ENCODE data around the gene ADARB2.
"Not testable (repeated sequence)": the region's sequence is repeated elsewhere in the genome, so short reads cannot be mapped to it uniquely, and the experiment has no call there.

Gene ADARB2

DNA sequence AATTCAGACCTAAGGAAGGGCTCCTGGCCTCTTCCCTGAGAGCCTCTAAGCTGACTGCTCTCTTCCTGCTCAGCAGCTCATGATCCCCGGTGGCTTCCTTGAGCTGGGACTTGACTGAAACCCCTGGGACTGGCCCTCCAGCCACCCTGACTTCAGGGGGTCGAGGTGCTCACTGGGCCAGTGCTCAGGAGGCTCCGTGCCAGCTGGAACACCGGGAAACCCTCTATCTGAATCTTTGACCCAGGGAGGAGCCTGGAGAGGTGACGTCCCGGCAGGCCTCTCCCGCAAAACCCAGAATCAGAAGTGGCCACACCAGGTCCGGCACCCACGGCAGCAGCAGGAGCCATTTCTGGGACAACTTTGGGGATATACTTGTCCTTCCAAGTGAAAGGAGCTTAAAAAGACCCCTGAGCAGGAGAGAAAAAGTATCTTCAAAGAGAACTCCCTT is 570.5 kb downstream of the ADARB2 start:
- DNase-seq (ENCODE audit: low spot score) (no peak), FAIRE-seq (no peak)

DNA sequence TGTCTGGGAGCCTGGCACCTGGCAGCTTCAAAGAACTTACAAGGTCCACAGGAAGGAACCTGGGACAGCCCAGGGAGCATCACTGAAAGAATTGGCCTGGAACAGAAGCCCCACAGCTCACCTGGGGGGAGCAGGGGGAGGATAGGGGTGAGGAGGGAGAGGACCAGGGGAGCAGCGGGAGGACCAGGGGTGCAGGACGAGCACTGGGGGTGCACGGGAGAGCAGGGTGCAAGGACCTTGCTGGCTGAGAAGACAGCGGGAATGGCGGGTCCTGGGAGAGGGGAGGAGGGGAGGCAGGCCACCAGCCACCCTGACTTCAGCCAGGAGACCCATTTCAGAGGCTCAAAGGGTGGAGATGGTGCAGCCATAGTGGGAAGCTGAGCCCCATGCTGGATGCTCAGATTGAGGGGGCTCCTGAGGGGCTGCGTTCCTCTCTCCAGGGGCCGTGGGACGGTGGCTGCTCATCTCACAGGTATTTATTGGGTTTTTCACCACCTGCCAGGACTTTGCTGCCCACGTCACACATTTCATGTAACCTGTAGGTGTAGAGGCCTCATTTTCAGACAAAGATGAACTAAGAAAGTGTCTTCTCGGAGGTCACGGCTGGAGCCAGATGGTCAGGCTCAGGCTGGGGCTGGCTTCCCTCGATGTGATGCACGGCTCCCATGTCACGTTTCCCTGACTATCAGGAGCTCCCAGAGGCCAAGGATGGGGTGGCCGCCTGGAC is 571.1 kb downstream of the ADARB2 start:
- DNase-seq (ENCODE audit: low spot score) (no peak), FAIRE-seq (no peak)

GRCh38 chr10:1163831-1164230 is 573.5 kb downstream of the ADARB2 start:
- DNase-seq (ENCODE audit: low spot score) (no peak), FAIRE-seq (no peak)

DNA sequence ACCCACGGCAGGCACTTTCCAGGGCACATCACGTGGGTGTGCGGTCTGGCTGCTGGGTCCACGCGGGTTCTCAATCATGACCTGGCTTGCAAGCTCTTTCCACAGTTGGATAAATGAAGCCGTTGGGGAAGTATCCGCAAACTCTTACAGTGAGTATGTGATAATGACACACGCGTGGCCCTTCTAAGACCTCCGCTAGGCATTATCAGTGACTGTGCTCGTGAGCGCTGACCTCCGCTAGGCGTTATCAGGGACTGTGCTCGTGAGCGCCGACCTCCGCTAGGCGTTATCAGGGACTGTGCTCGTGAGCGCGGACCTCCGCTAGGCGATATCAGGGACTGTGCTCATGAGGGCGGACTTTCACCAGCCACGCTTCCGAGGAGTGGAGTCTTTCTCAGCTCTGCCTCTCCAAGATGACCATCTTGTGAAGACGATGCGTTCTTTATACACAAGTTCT is 574.1 kb downstream of the ADARB2 start:
- no peak for FAIRE-seq
- DNase-seq (ENCODE audit: low spot score) = no peak

GRCh38 chr10:1162481-1163203 is 574.7 kb downstream of the ADARB2 start:
- FAIRE-seq = no peak
- no peak for DNase-seq (ENCODE audit: low spot score)

- not testable (repeated sequence) for FAIRE-seq; DNase-seq (ENCODE audit: low spot score)
Measured at GRCh38 chr10:1161315-1161673, 576.0 kb downstream of the ADARB2 start.

GRCh38 chr10:1160561-1161314 is 576.6 kb downstream of the ADARB2 start:
- no peak for DNase-seq (ENCODE audit: low spot score)
- no peak for FAIRE-seq

DNA sequence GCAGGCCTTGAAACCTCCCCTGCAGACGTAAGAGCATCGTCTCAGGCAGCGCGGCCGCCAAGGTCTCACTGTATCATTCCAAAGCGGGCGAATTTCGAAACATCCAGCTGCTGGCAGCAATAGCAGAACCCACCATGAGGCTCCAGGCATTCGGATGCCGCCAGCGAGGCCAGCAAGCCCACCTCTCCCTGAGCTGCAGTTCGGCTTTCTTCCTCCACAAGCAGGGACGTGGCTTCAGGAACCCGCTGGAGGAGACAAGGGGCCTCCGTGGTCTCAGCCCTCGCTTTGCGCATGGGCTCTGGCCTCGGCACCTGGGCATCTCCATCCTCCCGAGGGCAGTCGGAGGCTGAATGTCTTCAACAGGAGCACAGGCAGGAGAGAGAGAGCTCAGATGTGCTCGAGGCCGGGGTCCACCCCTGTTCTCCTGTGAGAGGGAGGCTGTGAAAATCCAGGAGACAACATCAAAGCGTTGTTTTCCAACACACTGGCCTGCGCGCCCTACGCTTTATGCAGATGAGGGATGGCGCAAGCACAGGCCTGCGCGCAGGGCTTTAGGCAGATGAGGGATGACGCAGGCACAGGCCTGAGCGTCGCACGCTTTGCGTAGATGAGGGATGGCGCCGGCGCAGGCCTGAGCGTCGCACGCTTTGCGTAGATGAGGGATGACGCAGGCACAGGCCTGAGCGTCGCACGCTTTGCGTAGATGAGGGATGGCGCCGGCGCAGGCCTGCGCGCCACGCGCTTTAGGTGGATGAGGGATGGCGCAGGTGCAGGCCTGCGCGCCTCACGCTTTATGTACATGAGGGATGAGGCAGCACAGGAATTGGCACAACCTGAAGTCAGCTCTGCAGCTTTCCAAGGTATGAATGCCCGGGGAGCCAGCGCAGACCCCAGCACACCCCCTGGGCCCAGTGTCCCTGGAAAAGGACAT is 577.9 kb downstream of the ADARB2 start:
- FAIRE-seq = no peak
- no peak for DNase-seq (ENCODE audit: low spot score)

- not testable (repeated sequence) for FAIRE-seq; DNase-seq (ENCODE audit: low spot score)
Measured at GRCh38 chr10:1158536-1158935, 578.8 kb downstream of the ADARB2 start.

DNA sequence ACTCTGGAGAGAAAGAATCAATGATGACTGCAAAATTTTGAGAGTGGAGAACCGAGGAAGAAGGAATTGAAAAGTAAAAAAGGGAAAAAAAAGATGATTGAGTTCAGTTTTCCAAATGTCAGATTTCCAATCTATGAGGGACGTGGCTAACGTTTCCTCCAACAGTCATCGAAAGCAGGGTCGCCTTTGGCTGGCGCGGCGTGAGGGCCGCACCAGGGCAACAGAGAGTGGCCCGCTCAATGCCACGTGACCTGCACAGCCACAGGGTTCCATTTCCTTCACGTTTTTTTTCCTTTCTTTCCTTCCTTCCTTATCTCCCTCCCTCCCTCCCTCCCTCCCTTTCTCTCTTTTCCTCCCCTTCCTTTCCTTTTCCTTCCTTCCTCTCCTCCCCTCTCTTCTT is 579.3 kb downstream of the ADARB2 start:
- DNase-seq (ENCODE audit: low spot score) = no peak
- no peak for FAIRE-seq

- DNase-seq (ENCODE audit: low spot score) (no peak), FAIRE-seq (no peak)
Measured at GRCh38 chr10:1157615-1157933, 579.8 kb downstream of the ADARB2 start.

DNA sequence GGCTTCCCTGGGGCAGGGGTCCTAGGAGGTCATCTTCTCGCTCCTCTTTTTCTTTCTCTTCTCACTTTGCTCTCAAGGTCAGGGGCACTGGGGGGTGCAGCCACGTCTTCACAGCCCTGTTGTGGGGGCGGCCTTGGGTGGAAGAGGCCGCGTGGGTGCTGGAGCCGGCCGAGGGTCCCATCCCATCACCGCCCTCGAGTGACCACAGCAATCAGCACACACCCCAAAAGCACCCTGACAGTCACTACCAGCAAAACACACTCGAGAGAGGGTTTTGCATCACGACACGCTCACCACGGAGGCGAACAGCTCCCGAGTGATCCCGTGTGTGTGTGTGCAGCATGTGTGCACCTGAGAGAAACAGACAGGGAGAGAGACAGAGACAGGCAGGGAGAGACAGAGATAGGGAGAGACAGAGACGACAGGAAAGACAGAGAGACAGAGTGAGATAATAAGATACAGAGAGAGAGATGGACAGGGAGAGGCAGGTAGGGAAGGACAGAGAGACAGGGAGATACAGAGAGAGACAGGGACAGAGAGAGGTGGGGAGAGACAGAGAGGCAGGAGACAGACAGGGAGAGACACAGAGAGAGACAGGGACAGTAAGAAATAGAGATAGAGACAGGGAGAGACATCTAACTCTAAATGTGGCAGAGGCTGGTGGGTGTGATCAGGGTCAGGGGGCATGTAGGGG is 580.3 kb downstream of the ADARB2 start:
- FAIRE-seq (no peak), DNase-seq (ENCODE audit: low spot score) (no peak)

DNA sequence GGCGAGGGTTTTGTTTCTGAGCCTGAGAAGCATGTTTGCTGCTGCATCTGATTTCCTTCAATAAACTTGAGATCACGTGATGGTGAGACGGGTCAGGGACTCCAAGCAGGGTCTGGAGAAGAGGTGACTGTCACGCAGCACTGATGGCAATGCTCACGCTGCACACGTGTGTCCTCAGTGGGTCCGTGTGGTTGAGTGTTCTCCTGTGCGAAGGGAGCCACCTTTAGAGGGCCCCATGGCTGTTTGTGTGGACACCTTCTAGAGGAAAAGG is 580.8 kb downstream of the ADARB2 start:
- FAIRE-seq = no peak
- no peak for DNase-seq (ENCODE audit: low spot score)

- no peak for FAIRE-seq
Measured at GRCh38 chr10:1155791-1156615, 581.3 kb downstream of the ADARB2 start.

GRCh38 chr10:1154531-1155295 is 582.6 kb downstream of the ADARB2 start:
- FAIRE-seq (no peak), DNase-seq (ENCODE audit: low spot score) (no peak)

More at GRCh38 chr10:1155791-1156615, 581.3 kb downstream of the ADARB2 start:
- no peak for DNase-seq (ENCODE audit: low spot score)

DNA sequence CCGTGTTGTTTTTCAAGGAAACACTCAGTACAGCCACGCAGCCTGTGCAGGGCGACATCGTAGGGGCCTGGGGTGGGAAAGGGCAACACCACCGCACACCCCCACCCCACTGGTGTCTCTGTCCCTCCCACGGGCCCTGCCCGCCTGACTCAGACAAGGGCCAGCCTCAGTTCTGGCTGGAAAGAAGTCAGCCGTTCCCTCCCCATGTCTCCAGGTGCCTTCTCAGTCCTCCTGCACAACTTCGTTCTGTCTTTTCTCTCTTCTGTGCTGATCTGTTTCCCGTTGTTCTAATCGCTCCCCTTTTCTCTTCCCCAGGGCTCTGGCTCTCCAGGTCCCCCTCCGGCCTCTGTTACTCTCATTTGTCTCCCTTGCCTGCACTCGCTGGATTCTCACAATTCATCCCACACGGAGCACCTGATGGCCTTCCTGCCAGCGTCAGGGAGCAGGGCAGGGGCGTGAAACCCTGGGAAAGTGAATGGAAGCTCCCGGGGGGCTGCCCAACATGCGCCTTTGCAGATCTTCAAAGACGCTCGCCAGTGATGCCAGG is 583.4 kb downstream of the ADARB2 start:
- DNase-seq (ENCODE audit: low spot score) (no peak), FAIRE-seq (no peak)

DNA sequence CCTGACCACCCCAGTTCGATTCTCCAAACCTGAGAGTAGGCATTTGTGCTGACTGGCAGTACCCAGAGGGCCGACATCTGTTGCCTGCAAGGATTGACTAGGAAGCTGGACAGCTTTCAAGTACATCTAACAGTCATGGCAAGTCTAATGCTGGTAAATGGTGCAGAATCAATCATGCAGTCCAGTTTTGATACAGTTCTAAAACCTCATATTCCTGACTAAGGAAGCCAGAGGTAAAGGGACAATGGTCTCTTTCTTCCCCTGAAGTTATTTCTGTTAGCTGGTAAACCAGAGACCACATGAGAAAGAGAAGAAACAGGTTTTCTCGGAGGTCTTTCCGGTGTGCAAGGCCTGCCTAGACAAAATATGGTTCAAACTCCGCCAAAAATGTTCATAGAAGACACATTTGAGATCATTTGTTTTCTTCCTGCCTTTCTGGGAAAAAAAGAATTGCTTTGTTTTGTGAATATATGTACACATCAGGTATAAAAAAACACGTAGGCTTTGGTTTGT is 584.0 kb downstream of the ADARB2 start:
- no peak for FAIRE-seq
- DNase-seq (ENCODE audit: low spot score) = no peak

GRCh38 chr10:1152386-1153250 is 584.7 kb downstream of the ADARB2 start:
- no peak for FAIRE-seq
- DNase-seq (ENCODE audit: low spot score) = no peak

Measured in RCC 7860 (cell line).